HCT116 (cell line): Measurements from ENCODE around the gene GNG4. TPM values are rescaled to one million over a fixed set of nuclear protein-coding genes. Genes with fewer than 3 reads are reported as not detected.
A peak's percentile ranks its signal among the peaks of the same experiment; 100 is the strongest.

ENCODE experiments used
- ATAC-seq: fragments of 200-7000 bp; cut with Tn5 transposase; 2 replicates; pipeline ENCODE4 v1.9.1; 2020; ENCODE audit warnings: mild to moderate bottlenecking, moderate library complexity
- BruUV-seq: library from RNA; stranded (reverse); fragments of 400-500 nt; replicated peaks from 2 replicates; lab custom pipeline; 2021; lab: Mats Ljungman, UMichigan
- CTCF ChIA-PET: fragments of 300-600 bp; sonication (Branson Sonifier 250); formaldehyde crosslinking; loops from one replicate; lab custom pipeline; 2021; ENCODE audit warnings: antibody characterized with exemption; lab: Charles Lee
- POLR2A ChIA-PET: fragments of 300-600, 350-600 bp; sonication (Branson Sonifier 250); formaldehyde crosslinking; loops from one replicate; lab custom pipeline; 2021; ENCODE audit warnings: antibody characterized with exemption; lab: Charles Lee
- RAD21 ChIA-PET, 2 experiments: fragments of 300-600 bp; sonication (Branson Sonifier 250); formaldehyde crosslinking; loops; one replicate each; lab custom pipeline; 2023; ENCODE audit warnings: low total read pairs in 2 of 2; ENCODE audit not compliant: uncharacterized antibody in 2 of 2, unreplicated experiment in 2 of 2, low non-redundant PET in 1 of 2; lab: Charles Lee
- DNase-seq: peaks from one replicate; pipeline ENCODE4 v3.0.0-alpha.2; 2010; ENCODE audit warnings: low read depth, low spot score
- H2AFZ ChIP-seq: fragments of 200-600 bp; shearing (Covaris generic), sonication (generic); 2 replicates; pipeline ENCODE4 v1.6.1; 2017; ENCODE audit warnings: low read depth, mixed run types, mixed read lengths, antibody characterized with exemption, low read length; ENCODE audit not compliant: poor library complexity, severe bottlenecking
- H3K27ac ChIP-seq: 2 replicates; pipeline ENCODE4 v1.5.1; 2012; ENCODE audit warnings: low read depth, low read length
- H3K27me3 ChIP-seq: fragments of 200-600 bp; sonication (generic); 2 replicates; pipeline ENCODE4 v1.6.1; 2016; ENCODE audit warnings: mixed run types, low read length, mixed read lengths; ENCODE audit not compliant: insufficient read depth
- H3K36me3 ChIP-seq, 2 experiments: fragments of 200-500 bp in 1 of 2; fragments of 200-600 bp in 1 of 2; sonication (Bioruptor generic) in 1 of 2; sonication (generic) in 1 of 2; 2 replicates each; pipeline versions ENCODE4 v1.5.1 to v1.6.1; 2014 to 2016; ENCODE audit warnings: low read length in 2 of 2, inconsistent platforms in 1 of 2, mixed read lengths in 1 of 2, mixed run types in 1 of 2; ENCODE audit not compliant: insufficient read depth in 2 of 2, control insufficient read depth in 1 of 2
- H3K4me1 ChIP-seq, 2 experiments: fragments of 200-600 bp in 1 of 2; sonication (generic) in 1 of 2; 2 replicates each; pipeline versions ENCODE4 v1.5.1 to v1.6.1; 2012 to 2017; ENCODE audit warnings: low read length in 2 of 2, inconsistent platforms in 1 of 2, mild to moderate bottlenecking in 1 of 2, mixed read lengths in 1 of 2, mixed run types in 1 of 2, moderate library complexity in 1 of 2; ENCODE audit not compliant: insufficient read depth in 2 of 2, control insufficient read depth in 1 of 2
- H3K4me2 ChIP-seq: fragments of 200-600 bp; sonication (generic); 2 replicates; pipeline ENCODE4 v1.6.1; 2017; ENCODE audit warnings: mixed run types, low read length, mixed read lengths
- H3K4me3 ChIP-seq, 2 experiments: fragments of 200-600 bp in 1 of 2; sonication (generic) in 1 of 2; replicated peaks in 1 of 2; 2 replicates each; pipeline ENCODE4 v1.5.1; 2011 to 2016; ENCODE audit warnings: low read length in 2 of 2, control low read depth in 1 of 2, low read depth in 1 of 2, mild to moderate bottlenecking in 1 of 2, mixed read lengths in 1 of 2, mixed run types in 1 of 2
- H3K79me2 ChIP-seq: fragments of 200-600 bp; sonication (generic); 2 replicates; pipeline ENCODE4 v1.6.1; 2017; ENCODE audit warnings: mild to moderate bottlenecking, mixed run types, low read length, moderate library complexity, mixed read lengths; ENCODE audit not compliant: insufficient read depth
- H3K9ac ChIP-seq: fragments of 200-600 bp; sonication (generic); 2 replicates; pipeline ENCODE4 v1.6.1; 2016; ENCODE audit warnings: low read length, mixed read lengths
- H3K9me2 ChIP-seq: fragments of 200-600 bp; sonication (generic), shearing (Covaris generic); 2 replicates; pipeline ENCODE4 v1.6.1; 2017; ENCODE audit warnings: mixed run types, mild to moderate bottlenecking, moderate library complexity; ENCODE audit not compliant: insufficient read depth
- H3K9me3 ChIP-seq, 2 experiments: fragments of 200-500 bp in 1 of 2; fragments of 200-600 bp in 1 of 2; sonication (Bioruptor generic) in 1 of 2; sonication (generic) in 1 of 2; 2 replicates each; pipeline ENCODE4 v1.6.1; 2014 to 2017; ENCODE audit warnings: low read length in 2 of 2, mixed read lengths in 2 of 2, inconsistent platforms in 1 of 2, low read depth in 1 of 2, mild to moderate bottlenecking in 1 of 2, mixed run types in 1 of 2, moderate library complexity in 1 of 2; ENCODE audit not compliant: control insufficient read depth in 1 of 2, insufficient read depth in 1 of 2
- H4K20me1 ChIP-seq: fragments of 200-600 bp; sonication (generic), shearing (Covaris generic); 2 replicates; pipeline ENCODE4 v1.6.1; 2017; ENCODE audit warnings: mixed run types, mild to moderate bottlenecking, moderate library complexity; ENCODE audit not compliant: insufficient read depth
- CBX3 ChIP-seq: IDR thresholded peaks from 2 replicates; pipeline ENCODE4 v1.6.1; 2012; ENCODE audit warnings: low read depth
- CTCF ChIP-seq, 3 experiments: fragments of 200-600 bp in 1 of 3; sonication (generic) in 1 of 3; IDR thresholded peaks in 2 of 3; conservative IDR thresholded peaks in 1 of 3; 2 replicates each; pipeline ENCODE4 v1.5.1; 2012 to 2017; ENCODE audit warnings: low read depth in 2 of 3, low read length in 2 of 3, antibody characterized with exemption in 1 of 3, borderline replicate concordance in 1 of 3, control low read depth in 1 of 3, mild to moderate bottlenecking in 1 of 3, mixed read lengths in 1 of 3, mixed run types in 1 of 3, moderate library complexity in 1 of 3; ENCODE audit not compliant: insufficient read depth in 1 of 3
- ELF1 ChIP-seq: IDR thresholded peaks from 2 replicates; pipeline ENCODE4 v1.6.1; 2012; ENCODE audit warnings: low read depth, borderline replicate concordance
- EZH2 ChIP-seq: fragments of 200-600 bp; sonication (generic); IDR thresholded peaks from 2 replicates; pipeline ENCODE4 v1.6.1; 2017; ENCODE audit warnings: antibody characterized with exemption, mixed run types
- EZH2phosphoT487 ChIP-seq: fragments of 200-600 bp; IDR thresholded peaks from 2 replicates; pipeline ENCODE4 v1.6.1; 2018; ENCODE audit warnings: antibody characterized with exemption, borderline replicate concordance
- FOSL1 ChIP-seq: IDR thresholded peaks from 2 replicates; pipeline ENCODE4 v1.6.1; 2012; ENCODE audit warnings: low read depth
- MAX ChIP-seq: IDR thresholded peaks from 2 replicates; pipeline ENCODE4 v1.6.1; 2012
- POLR2A ChIP-seq: IDR thresholded peaks from 2 replicates; pipeline ENCODE4 v1.7.0; 2011; ENCODE audit warnings: borderline replicate concordance; ENCODE audit not compliant: insufficient read depth, insufficient read length; ENCODE audit errors: extremely low read depth
- POLR2AphosphoS5 ChIP-seq: IDR thresholded peaks from 2 replicates; pipeline ENCODE4 v1.6.1; 2011; ENCODE audit warnings: mild to moderate bottlenecking, low read depth, low read length, moderate library complexity
- RAD21 ChIP-seq: IDR thresholded peaks from 2 replicates; pipeline ENCODE4 v1.6.1; 2012; ENCODE audit warnings: low read depth, mild to moderate bottlenecking
- REST ChIP-seq: IDR thresholded peaks from 2 replicates; pipeline ENCODE4 v1.6.1; 2012; ENCODE audit warnings: low read depth
- SP1 ChIP-seq: IDR thresholded peaks from 2 replicates; pipeline ENCODE4 v1.6.1; 2012; ENCODE audit warnings: low read depth
- SRF ChIP-seq: IDR thresholded peaks from 2 replicates; pipeline ENCODE4 v1.6.1; 2012; ENCODE audit warnings: low read depth
- TCF7L2 ChIP-seq: IDR thresholded peaks from 2 replicates; pipeline ENCODE4 v1.7.0; 2011; ENCODE audit warnings: borderline replicate concordance, inconsistent platforms; ENCODE audit not compliant: insufficient read depth, insufficient read length; ENCODE audit errors: extremely low read depth
- YY1 ChIP-seq: IDR thresholded peaks from 2 replicates; pipeline ENCODE4 v1.6.1; 2011; ENCODE audit warnings: low read length, low read depth, moderate library complexity, mild to moderate bottlenecking; ENCODE audit not compliant: insufficient replicate concordance; ENCODE audit errors: extremely low read depth
- ZBTB33 ChIP-seq: IDR thresholded peaks from 2 replicates; pipeline ENCODE4 v1.6.1; 2011; ENCODE audit warnings: mild to moderate bottlenecking, low read length, moderate library complexity; ENCODE audit not compliant: insufficient replicate concordance; ENCODE audit errors: extremely low read depth
- ZNF274 ChIP-seq: fragments of 200-500 bp; sonication (Bioruptor generic); IDR thresholded peaks from 2 replicates; pipeline ENCODE4 v1.6.1; 2014; ENCODE audit warnings: mild to moderate bottlenecking, low read depth, low read length, inconsistent platforms
- intact Hi-C: fragments of 100-400 bp; cut with micrococcal nuclease; formaldehyde crosslinking; loops from 2 replicates; pipeline ENCODE4 v1.10.0; 2022
- total RNA-seq: library from RNA; stranded (reverse); gene quantifications from one replicate; pipeline ENCODE4 v1.2.1, GENCODE V29; 2021; ENCODE audit not compliant: unreplicated experiment

GNG4 gene
- total RNA-seq, 1 experiment from 2014 or later: 10.6 TPM

- H3K4me1 ChIP-seq: peaks cover 4 to 15% of the 10 kb centered on the region in 2 experiments; a peak in 3 of 4 replicates
- CTCF ChIA-PET: no interaction called here
- intact Hi-C loops: no loop called here
- no peaks in the 10 kb centered on the region for H3K9me3 ChIP-seq
- peak overlapping the region; percentile 64; the same call in 1 of the 2 replicates for H3K4me2 ChIP-seq
- POLR2A ChIA-PET: no interaction called here
- H3K4me3 ChIP-seq: no peak overlapping the region
- DNase-seq (no peak), ATAC-seq (no peak)
- RAD21 ChIA-PET: no interaction called here
- H3K36me3 ChIP-seq: no peaks in the 10 kb centered on the region
- H4K20me1 ChIP-seq: no peaks in the 10 kb centered on the region
- no peak overlapping the region for H3K27ac ChIP-seq
- TSS peak; percentile 70 for BruUV-seq
- no peak overlapping the region for H3K9ac ChIP-seq
- TF ChIP-seq TCF7L2 (no peak), EZH2 (no peak), ZBTB33 (no peak), ELF1 (no peak), CTCF (IDR thresholded peaks at IDR 0.05 in 2 of 3, conservative IDR thresholded peaks at IDR 0.05 in 1 of 3; ENCODE audit: borderline replicate concordance in 1 of 3, insufficient read depth in 1 of 3, low read depth in 2 of 3, low read length in 2 of 3) (no peak), RAD21 (no peak), FOSL1 (no peak), CBX3 (no peak), SP1 (no peak), POLR2A (no peak), SRF (no peak), MAX (no peak), EZH2phosphoT487 (no peak), POLR2AphosphoS5 (no peak), REST (no peak), YY1 (no peak), ZNF274 (no peak)
- no peaks in the 10 kb centered on the region for H3K9me2 ChIP-seq
- no peaks in the 10 kb centered on the region for H3K27me3 ChIP-seq
- no peaks in the 10 kb centered on the region for H3K79me2 ChIP-seq
- H2AFZ ChIP-seq: no peak overlapping the region
These were observed 1.1 kb downstream of the GNG4 start for GRCh38 chr1:235648407-235648907.
